Measurements from ENCODE around the gene NDUFA9.

DNA sequence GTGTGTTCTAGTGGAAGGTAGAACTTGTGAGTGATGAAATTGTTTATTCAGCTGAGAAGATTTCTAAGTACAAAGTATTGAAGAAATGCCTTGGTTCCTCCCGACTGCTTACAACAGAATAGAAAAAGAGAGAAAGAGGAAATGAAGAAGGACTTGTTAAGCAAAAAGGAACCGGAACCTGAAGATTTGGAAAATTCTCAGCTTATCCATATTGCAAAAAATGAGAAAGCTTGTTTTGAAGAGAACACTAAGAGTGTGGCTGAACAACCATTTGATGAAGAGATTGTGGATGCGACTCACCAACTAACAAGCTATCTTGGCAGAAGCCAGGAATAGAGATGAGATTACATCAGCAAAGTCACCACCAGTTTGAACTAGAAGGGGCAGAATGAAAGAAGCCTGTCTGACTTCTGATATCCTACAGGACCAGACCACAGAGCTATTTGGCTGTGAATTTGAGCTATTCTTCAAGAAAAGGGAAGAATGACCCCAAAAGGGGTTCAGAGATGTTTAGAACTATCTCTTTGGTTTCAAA is 15.1 kb downstream of the NDUFA9 start:
- TF ChIP-seq, protein P1, sequence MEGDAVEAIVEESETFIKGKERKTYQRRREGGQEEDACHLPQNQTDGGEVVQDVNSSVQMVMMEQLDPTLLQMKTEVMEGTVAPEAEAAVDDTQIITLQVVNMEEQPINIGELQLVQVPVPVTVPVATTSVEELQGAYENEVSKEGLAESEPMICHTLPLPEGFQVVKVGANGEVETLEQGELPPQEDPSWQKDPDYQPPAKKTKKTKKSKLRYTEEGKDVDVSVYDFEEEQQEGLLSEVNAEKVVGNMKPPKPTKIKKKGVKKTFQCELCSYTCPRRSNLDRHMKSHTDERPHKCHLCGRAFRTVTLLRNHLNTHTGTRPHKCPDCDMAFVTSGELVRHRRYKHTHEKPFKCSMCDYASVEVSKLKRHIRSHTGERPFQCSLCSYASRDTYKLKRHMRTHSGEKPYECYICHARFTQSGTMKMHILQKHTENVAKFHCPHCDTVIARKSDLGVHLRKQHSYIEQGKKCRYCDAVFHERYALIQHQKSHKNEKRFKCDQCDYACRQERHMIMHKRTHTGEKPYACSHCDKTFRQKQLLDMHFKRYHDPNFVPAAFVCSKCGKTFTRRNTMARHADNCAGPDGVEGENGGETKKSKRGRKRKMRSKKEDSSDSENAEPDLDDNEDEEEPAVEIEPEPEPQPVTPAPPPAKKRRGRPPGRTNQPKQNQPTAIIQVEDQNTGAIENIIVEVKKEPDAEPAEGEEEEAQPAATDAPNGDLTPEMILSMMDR (IDR thresholded peaks at IDR 0.05), result no peak
- TF ChIP-seq POLR2A (IDR thresholded peaks at IDR 0.05) (no peak), EP300 (IDR thresholded peaks at IDR 0.05) (no peak)

All from upper lobe of left lung (tissue), 4 donors.